Progenitor cell of endocrine pancreas (in vitro differentiated cells): Measurements from ENCODE around the gene ING5. TPM values are rescaled to one million over a fixed set of nuclear protein-coding genes. Genes with fewer than 3 reads are reported as not detected.

Experiments used
- DNase-seq: peaks from one replicate; pipeline ENCODE4 v3.0.0; 2021; ENCODE audit warnings: low spot score; ENCODE audit not compliant: unreplicated experiment
- H3K27ac Mint-ChIP-seq: 2 replicates; pipeline ENCODE4 v1.8.0; 2021; ENCODE audit warnings: mild to moderate bottlenecking, moderate library complexity, mixed read lengths
- H3K27me3 Mint-ChIP-seq: 2 replicates; pipeline ENCODE4 v1.8.0; 2021; ENCODE audit warnings: mixed read lengths
- H3K36me3 Mint-ChIP-seq: 2 replicates; pipeline ENCODE4 v1.8.0; 2022; ENCODE audit warnings: mixed read lengths; ENCODE audit not compliant: insufficient read depth
- H3K4me1 Mint-ChIP-seq: 2 replicates; pipeline ENCODE4 v1.8.0; 2021; ENCODE audit warnings: low read depth, mixed read lengths
- H3K4me3 Mint-ChIP-seq: 2 replicates; pipeline ENCODE4 v1.8.0; 2021; ENCODE audit warnings: low read depth, mild to moderate bottlenecking, moderate library complexity, mixed read lengths
- H3K9me3 Mint-ChIP-seq: 2 replicates; pipeline ENCODE4 v1.8.0; 2021; ENCODE audit warnings: low read depth, mixed read lengths
- CTCF ChIP-seq: fragments of 200-600 bp; sonication (generic); IDR thresholded peaks from one replicate; pipeline ENCODE4 v1.5.0; 2021; ENCODE audit warnings: antibody characterized with exemption, mild to moderate bottlenecking; ENCODE audit not compliant: unreplicated experiment
- total RNA-seq: library from RNA; stranded (reverse); gene quantifications from 2 replicates; pipeline ENCODE4 v1.2.1, GENCODE V29; 2021

The ING5 gene
- total RNA-seq, 1 donor from 2014 or later: 65.9 TPM

GRCh38 chr2:241701149-241701398 is 765 bp upstream of the ING5 start:
- H3K4me3 Mint-ChIP-seq: peak overlapping the region; percentile 80
- DNase-seq: no peak
- H3K27ac Mint-ChIP-seq: peak overlapping the region; percentile 97
- no peaks in the 10 kb centered on the region for H3K27me3 Mint-ChIP-seq
- TF ChIP-seq CTCF: peak; percentile 47
- peaks cover 5% of the 10 kb centered on the region for H3K9me3 Mint-ChIP-seq
- peaks cover 8% of the 10 kb centered on the region for H3K4me1 Mint-ChIP-seq
- H3K36me3 Mint-ChIP-seq: peaks cover 14% of the 10 kb centered on the region

- Mint-ChIP-seq H3K9me3 (peaks cover 6% of the 10 kb centered on the region), H3K27me3 (no peaks in the 10 kb centered on the region), H3K4me1 (peaks cover 8% of the 10 kb centered on the region), H3K27ac (peak overlapping the region; percentile 92), H3K4me3 (peak overlapping the region; percentile 81), H3K36me3 (peaks cover 23% of the 10 kb centered on the region)
- TF ChIP-seq CTCF: peak; percentile 74
- DNase-seq: peak; percentile 85
Observed at GRCh38 chr2:241702155-241703031, 554 bp downstream of the ING5 start.

DNA sequence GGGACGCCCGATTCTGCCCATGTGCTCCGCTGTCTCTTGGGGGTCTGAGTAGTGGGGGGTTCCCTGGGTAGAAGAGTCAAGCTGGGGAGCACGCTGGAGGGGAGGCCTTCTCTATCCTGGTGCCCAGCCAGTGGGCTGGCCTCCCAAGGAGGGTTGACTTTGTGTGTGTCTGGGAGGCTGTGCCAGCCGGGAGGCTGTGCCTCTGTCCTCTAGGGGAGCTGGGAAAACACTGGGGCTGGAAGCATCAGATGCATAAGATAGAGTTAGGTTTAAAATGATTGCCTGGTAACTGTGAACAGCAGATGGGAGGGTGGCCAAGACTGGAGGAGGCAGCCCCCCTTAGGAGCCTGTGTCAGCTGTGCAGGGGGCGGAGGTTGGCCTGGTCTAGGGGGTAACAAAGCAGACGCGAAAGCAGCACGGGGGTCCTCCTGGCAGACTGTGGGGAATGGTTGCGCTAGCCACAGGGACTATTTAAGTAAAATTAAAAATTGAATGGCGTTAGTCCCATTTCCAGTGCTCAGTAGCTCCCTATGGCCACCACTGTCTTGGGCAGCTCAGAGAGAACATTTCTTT is 1.3 kb downstream of the ING5 start:
- peak overlapping the region; percentile 92 for H3K27ac Mint-ChIP-seq
- H3K4me1 Mint-ChIP-seq: peaks cover 8% of the 10 kb centered on the region
- H3K4me3 Mint-ChIP-seq: peak overlapping the region; percentile 81
- H3K36me3 Mint-ChIP-seq: peaks cover 25% of the 10 kb centered on the region
- peaks cover 6% of the 10 kb centered on the region for H3K9me3 Mint-ChIP-seq
- TF ChIP-seq CTCF: no peak
- no peaks in the 10 kb centered on the region for H3K27me3 Mint-ChIP-seq
- no peak for DNase-seq

DNA sequence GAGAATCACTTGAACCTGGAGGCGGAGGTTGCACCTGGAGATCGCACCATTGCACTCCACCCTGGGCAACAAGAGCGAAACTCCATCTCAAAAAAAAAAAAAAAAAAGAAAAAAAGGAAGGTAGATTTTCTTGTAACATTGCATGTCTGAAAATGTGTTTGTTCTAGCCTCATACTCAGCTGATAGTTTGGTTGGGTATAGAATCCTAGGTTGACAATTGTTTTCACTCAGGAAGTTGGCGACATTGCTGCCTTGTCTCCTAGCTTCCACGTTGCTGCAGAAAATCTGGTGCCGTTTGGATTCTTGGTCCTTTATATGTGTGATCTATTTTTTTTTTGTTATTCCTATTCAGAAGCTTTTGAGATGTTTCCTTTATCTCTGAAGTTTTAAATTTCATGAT is 4.7 kb downstream of the ING5 start:
- Mint-ChIP-seq H3K4me1 (peaks cover 6% of the 10 kb centered on the region), H3K4me3 (no peak overlapping the region), H3K27me3 (no peaks in the 10 kb centered on the region), H3K9me3 (peaks cover 6% of the 10 kb centered on the region), H3K27ac (no peak overlapping the region), H3K36me3 (peaks cover 38% of the 10 kb centered on the region)
- TF ChIP-seq CTCF: no peak
- no peak for DNase-seq

DNA sequence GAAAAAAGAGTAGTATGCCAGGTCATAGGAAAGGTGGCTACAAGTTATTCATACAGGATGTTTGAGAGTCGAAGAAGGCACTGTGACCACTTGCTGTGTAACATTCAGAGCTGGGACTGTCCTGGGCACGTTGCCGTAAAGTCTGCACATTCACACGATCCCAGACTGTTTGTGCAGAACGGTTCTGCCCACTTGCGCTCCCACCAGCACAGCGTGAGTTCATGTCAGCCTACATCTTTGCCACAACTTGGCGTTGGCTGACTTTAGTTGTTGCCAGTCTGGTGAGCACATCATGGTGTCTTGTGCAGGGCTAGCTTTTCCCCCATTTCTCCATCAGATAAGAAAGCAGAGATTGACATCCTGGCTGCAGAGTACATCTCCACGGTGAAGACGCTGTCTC is 7.0 kb downstream of the ING5 start:
- Mint-ChIP-seq H3K27ac (no peak overlapping the region), H3K27me3 (no peaks in the 10 kb centered on the region), H3K36me3 (peaks cover 47% of the 10 kb centered on the region), H3K4me1 (no peaks in the 10 kb centered on the region), H3K4me3 (no peak overlapping the region), H3K9me3 (peaks cover 6% of the 10 kb centered on the region)
- DNase-seq: no peak
- no peak for TF ChIP-seq CTCF
